NCI-H82 treated with DMSO at 0.1 percent for 48 hours (cell line): ENCODE data around the gene PCDHA6.
"Not testable (repeated sequence)": the region's sequence is repeated elsewhere in the genome, so short reads cannot be mapped to it uniquely, and the experiment has no call there.

Source experiments
- DNase-seq: peaks from one replicate; lab custom pipeline; 2025; ENCODE audit not compliant: unreplicated experiment; lab: John Stamatoyannopoulos, UW

The PCDHA6 gene, protein sequence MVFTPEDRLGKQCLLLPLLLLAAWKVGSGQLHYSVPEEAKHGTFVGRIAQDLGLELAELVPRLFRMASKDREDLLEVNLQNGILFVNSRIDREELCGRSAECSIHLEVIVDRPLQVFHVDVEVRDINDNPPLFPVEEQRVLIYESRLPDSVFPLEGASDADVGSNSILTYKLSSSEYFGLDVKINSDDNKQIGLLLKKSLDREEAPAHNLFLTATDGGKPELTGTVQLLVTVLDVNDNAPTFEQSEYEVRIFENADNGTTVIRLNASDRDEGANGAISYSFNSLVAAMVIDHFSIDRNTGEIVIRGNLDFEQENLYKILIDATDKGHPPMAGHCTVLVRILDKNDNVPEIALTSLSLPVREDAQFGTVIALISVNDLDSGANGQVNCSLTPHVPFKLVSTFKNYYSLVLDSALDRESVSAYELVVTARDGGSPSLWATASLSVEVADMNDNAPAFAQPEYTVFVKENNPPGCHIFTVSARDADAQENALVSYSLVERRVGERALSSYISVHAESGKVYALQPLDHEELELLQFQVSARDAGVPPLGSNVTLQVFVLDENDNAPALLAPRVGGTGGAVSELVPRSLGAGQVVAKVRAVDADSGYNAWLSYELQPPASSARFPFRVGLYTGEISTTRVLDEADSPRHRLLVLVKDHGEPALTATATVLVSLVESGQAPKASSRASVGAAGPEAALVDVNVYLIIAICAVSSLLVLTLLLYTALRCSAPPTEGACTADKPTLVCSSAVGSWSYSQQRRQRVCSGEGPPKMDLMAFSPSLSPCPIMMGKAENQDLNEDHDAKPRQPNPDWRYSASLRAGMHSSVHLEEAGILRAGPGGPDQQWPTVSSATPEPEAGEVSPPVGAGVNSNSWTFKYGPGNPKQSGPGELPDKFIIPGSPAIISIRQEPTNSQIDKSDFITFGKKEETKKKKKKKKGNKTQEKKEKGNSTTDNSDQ

DNA sequence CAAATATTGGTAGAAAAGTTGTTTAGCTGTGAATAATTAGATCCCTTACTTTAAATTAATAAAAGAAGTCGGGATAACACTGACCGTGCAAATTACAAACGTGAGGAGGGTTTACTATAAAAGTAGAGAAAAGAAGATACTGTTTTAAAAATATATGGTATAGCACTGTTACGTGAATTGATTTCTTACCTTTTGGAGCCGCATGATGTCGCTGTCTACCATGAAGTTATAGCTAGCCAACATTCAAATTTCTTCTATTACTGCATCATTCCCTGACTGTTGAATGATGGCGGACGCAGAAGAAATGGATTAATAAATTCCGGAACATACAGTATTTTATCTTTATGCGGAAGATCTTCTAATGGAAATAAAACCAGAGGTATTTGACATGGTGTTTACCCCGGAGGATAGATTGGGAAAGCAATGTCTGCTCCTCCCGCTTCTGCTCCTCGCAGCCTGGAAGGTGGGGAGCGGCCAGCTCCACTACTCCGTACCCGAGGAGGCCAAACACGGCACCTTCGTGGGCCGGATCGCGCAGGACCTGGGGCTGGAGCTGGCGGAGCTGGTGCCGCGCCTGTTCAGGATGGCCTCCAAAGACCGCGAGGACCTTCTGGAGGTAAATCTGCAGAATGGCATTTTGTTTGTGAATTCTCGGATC lies at the start of gene PCDHA6:
Gene PCDHA6, plus strand, starts transcription at position 257 of the 658 bp plus-strand sequence. Its CDS starts 132 bp downstream, at position 389.
- no peak for DNase-seq

DNA sequence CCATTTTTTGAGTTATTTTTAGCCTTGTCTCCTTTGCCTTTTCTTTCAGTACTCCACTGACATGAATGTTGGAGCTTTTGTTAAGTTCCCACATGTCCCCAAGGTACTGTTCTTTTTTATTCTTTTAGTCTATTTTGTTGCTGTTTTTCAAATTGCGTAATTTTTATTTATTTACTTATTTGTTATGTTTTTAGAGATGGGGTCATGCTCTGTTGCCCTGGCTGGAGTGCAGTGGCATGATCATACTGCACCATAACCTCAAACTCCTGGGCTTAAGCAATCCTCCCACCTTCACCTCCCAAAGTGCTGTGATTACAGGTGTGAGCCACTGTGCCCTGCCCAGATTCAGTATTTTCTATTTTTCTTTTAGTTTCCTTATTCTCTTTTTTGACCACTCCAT lies 47.2 kb upstream of the PCDHA6 start:
- DNase-seq, result no peak

DNA sequence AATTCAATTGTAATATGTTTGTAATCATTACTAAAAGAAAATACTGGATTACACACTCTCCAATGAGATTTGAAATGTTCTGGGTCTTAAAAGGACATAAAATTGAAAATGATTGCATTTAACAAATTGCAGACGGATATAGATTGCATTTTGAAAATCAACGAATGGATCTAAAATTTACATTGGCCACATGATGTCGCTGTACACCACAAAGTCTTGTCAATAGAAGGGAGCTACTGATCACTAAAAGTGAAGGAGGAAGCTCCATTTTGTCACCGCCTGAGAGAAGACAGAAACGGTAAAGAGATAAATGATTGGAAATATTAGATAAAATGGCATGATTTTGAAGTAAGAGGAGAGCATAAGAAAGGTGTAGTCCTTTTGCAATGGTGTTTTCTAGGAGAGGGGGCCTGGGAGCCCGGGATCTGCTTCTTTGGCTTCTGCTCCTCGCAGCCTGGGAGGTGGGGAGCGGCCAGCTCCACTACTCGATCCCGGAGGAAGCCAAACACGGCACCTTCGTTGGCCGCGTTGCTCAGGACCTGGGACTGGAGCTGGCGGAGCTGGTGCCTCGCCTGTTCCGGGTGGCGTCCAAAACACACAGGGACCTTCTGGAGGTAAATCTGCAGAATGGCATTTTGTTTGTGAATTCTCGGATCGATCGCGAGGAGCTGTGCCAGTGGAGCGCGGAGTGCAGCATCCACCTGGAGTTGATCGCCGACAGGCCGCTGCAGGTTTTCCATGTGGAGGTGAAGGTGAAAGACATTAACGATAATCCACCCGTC lies 41.7 kb upstream of the PCDHA6 start, which contains the start of gene PCDHA1:
Gene PCDHA1, plus strand, starts transcription at position 236 of the 782 bp plus-strand sequence.
- DNase-seq, result no peak

DNA sequence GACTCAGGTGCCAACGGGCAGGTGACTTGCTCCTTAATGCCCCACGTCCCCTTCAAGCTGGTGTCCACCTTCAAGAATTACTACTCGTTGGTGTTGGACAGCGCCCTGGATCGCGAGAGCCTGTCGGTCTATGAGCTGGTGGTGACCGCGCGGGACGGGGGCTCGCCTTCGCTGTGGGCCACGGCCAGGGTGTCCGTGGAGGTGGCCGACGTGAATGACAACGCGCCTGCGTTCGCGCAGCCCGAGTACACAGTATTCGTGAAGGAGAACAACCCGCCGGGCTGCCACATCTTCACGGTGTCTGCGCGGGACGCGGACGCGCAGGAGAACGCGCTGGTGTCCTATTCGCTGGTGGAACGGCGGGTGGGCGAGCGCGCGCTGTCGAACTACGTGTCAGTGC lies 40.3 kb upstream of the PCDHA6 start:
- not testable (repeated sequence) for DNase-seq

DNA sequence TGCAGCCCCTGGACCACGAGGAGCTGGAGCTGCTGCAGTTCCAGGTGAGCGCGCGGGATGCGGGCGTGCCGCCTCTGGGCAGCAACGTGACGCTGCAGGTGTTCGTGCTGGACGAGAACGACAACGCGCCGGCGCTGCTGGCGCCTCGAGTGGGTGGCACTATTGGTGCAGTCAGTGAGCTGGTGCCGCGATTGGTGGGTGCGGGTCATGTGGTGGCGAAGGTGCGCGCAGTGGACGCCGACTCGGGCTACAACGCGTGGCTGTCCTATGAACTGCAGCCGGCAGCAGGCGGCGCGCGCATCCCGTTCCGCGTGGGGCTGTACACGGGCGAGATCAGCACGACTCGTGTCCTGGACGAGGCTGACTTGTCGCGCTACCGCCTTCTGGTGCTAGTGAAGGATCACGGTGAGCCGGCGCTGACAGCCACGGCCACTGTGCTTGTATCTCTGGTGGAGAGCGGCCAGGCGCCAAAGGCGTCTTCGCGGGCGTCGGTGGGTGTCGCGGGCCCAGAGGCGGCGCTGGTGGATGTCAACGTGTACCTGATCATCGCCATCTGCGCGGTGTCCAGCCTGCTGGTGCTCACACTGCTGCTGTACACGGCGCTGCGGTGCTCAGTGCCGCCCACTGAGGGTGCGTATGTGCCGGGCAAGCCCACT lies 39.8 kb upstream of the PCDHA6 start:
- DNase-seq, result not testable (repeated sequence)

DNA sequence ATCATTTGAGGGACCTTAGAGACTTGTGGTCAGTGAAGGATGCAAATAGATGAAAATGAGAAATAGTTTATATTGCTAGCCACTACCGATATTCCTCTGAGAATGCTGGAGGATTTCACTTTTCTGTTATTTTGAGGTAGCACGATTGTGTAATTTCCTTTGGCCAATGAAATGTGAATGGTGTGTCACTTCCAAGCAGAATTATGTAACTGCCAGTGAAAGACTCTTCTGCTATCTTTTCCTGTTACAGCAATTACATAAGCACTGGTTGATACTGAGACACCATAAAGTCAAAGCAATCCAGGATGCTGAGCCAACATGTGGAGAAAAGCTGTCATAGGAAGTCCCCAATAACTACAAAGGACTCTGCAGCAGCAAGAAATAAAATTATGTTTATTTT lies 36.7 kb upstream of the PCDHA6 start:
- no peak for DNase-seq

DNA sequence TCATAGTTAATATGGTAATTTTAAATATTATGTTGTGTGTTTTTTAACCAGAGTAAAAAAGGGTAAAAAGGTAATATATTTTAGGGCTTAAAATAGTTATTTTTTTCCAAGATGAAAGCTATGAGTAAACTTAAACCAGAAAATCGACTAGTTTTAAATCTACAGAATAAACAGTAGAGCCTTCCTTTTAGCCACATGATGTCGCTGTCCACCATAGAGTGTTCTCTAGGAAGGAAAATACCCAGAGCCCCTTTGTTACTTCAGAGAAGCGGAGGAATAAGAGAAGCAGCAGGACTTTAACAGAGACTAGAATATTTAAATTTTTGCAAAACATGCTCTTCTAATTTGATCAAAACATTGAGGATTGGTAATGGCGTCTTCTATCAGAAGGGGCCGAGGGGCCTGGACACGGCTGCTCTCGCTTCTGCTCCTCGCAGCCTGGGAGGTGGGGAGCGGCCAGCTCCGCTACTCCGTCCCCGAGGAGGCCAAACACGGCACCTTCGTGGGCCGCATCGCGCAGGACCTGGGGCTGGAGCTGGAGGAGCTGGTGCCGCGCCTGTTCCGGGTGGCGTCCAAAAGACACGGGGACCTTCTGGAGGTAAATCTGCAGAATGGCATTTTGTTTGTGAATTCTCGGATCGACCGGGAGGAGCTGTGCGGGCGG lies 33.0 kb upstream of the PCDHA6 start, which contains the start of gene PCDHA2:
Gene PCDHA2, plus strand, starts transcription at position 258 of the 664 bp plus-strand sequence.
- no peak for DNase-seq

DNA sequence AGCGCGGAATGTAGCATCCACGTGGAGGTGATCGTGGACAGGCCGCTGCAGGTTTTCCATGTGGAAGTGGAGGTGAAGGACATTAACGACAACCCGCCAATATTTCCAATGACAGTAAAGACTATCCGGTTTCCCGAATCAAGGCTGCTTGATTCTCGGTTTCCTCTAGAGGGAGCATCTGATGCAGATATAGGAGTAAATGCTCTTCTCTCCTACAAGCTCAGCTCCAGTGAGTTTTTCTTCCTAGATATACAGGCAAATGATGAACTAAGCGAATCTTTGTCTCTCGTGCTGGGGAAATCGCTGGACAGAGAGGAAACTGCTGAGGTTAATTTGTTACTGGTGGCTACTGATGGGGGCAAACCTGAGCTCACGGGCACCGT lies 32.5 kb upstream of the PCDHA6 start:
- DNase-seq, result no peak

DNA sequence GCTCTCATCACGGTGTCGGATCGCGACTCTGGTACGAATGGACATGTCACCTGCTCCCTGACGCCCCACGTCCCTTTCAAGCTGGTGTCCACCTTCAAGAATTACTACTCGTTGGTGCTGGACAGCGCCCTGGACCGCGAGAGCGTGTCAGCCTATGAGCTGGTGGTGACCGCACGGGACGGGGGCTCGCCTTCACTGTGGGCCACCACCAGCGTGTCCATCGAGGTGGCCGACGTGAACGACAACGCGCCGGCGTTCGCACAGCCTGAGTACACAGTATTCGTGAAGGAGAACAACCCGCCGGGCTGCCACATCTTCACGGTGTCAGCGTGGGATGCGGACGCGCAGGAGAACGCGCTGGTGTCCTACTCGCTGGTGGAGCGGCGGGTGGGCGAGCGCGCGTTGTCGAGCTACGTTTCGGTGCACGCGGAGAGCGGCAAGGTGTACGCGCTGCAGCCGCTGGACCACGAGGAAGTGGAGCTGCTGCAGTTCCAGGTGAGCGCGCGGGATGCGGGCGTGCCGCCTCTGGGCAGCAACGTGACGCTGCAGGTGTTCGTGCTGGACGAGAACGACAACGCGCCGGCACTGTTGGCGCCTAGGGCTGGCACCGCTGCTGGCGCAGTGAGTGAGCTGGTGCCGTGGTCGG lies 31.6 kb upstream of the PCDHA6 start:
- not testable (repeated sequence) for DNase-seq

DNA sequence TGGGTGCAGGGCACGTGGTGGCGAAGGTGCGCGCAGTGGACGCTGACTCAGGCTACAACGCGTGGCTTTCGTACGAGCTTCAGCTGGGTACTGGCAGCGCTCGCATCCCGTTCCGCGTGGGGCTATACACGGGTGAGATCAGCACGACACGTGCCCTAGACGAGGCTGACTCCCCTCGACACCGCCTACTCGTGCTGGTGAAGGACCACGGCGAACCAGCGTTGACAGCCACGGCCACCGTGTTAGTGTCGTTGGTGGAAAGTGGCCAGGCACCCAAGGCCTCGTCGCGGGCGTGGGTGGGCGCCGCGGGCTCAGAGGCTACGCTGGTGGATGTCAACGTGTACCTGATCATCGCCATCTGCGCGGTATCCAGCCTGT lies 31.1 kb upstream of the PCDHA6 start:
- no peak for DNase-seq

DNA sequence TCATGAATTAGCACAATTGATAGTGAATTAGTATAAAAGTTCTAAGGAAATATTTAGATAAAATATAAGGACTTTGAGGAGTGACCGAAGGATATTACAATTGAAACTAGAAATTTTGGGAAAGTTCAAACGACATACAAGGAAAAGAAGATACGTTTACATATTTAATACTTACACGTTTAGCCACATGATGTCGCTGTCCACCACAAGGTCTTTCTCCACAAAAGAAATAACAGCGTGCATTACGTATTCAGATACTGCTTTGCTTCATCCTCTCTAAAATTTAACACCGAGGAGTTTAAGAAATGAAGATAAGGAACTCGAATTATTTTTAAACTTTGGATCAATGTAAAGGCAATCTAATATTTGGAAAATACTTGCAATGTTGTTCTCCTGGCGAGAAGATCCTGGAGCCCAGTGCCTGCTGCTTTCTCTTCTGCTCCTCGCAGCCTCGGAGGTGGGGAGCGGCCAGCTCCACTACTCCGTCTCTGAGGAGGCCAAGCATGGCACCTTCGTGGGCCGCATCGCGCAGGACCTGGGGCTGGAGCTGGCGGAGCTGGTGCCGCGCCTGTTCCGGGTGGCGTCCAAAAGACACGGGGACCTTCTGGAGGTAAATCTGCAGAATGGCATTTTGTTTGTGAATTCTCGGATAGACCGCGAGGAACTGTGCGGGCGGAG lies 26.8 kb upstream of the PCDHA6 start, which contains the start of gene PCDHA3:
Gene PCDHA3, plus strand, starts transcription at position 242 of the 678 bp plus-strand sequence.
- DNase-seq, result no peak

DNA sequence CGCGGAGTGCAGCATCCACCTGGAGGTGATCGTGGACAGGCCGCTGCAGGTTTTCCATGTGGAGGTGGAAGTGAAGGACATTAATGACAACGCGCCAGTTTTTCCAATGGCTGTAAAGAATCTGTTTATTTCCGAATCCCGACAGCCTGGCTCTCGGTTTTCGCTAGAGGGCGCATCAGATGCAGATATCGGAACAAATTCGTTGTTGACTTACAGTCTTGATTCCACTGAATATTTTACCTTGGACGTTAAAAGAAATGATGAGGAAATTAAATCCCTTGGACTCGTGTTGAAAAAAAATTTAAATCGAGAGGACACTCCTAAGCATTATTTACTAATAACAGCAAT lies 26.3 kb upstream of the PCDHA6 start:
- no peak for DNase-seq

DNA sequence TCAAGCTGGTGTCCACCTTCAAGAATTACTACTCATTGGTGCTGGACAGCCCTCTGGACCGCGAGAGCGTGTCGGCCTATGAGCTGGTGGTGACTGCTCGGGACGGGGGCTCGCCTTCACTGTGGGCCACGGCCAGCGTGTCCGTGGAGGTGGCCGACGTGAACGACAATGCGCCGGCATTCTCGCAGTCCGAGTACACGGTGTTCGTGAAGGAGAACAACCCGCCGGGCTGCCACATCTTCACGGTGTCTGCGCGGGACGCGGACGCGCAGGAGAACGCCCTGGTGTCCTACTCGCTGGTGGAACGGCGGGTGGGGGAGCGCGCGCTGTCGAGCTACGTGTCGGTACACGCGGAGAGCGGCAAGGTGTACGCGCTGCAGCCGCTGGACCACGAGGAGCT lies 25.4 kb upstream of the PCDHA6 start:
- DNase-seq, result not testable (repeated sequence)

DNA sequence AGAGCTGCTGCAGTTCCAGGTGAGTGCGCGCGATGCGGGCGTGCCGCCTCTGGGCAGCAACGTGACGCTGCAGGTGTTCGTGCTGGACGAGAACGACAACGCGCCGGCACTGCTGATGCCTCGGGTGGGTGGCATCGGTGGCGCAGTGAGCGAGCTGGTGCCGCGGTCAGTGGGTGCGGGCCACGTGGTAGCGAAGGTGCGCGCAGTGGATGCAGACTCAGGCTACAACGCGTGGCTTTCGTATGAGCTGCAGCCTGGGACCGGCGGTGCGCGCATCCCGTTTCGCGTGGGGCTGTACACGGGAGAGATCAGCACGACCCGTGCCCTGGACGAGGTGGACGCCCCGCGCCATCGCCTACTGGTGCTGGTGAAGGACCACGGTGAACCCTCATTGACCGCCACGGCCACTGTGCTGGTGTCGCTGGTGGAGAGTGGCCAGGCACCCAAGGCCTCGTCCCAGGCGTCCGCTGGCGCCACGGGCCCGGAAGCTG lies 24.9 kb upstream of the PCDHA6 start:
- no peak for DNase-seq

DNA sequence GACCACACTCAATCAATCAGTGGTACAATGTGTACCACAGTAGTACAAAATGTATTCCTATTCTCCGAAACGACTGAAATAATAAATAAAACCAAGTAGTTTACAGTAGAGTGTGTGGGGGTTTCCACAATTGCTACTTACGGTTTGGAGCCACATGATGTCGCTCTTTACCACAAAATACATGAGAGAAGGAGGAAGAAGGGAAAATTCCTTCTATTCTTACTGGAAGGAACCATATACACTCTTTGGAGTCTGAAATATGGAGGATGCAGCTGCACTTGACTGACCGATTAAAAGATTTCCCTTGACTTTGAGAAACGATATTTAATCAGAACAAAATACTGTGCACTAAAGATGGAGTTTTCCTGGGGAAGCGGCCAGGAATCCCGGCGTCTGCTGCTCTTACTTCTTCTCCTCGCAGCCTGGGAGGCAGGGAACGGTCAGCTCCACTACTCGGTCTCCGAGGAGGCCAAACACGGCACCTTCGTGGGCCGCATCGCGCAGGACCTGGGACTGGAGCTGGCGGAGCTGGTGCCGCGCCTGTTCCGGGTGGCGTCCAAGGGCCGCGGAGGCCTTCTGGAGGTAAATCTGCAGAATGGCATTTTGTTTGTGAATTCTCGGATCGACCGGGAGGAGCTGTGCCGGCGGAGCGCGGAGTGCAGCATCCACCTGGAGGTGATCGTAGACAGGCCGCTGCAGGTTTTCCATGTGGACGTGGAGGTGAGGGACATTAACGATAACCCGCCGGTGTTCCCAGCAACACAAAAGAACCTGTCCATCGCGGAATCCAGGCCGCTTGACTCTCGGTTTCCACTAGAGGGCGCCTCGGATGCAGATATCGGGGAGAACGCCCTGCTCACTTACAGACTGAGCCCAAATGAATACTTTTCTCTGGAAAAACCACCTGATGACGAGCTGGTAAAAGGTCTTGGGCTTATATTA lies 20.7 kb upstream of the PCDHA6 start, which contains the start of gene PCDHA4:
Gene PCDHA4, plus strand, starts transcription at position 235 of the 942 bp plus-strand sequence.
- DNase-seq, result no peak

DNA sequence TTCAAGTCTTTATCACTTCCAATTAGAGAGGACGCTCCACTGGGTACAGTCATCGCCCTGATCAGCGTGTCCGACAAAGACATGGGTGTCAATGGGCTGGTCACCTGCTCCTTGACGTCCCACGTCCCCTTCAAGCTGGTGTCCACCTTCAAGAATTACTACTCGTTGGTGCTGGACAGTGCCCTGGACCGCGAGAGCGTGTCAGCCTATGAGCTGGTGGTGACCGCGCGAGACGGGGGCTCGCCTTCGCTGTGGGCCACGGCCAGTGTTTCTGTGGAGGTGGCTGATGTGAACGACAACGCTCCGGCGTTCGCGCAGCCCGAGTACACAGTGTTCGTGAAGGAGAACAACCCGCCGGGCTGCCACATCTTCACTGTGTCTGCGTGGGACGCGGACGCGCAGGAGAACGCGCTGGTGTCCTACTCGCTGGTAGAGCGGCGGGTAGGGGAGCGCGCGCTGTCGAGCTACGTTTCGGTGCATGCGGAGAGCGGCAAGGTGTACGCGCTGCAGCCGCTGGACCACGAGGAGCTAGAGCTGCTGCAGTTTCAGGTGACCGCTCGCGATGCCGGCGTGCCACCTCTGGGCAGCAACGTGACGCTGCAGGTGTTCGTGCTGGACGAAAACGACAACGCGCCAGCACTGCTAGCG lies 19.4 kb upstream of the PCDHA6 start:
- DNase-seq, result not testable (repeated sequence)
